Ectodermal cell (in vitro differentiated cells): ENCODE data around the gene NOG.

Experiments used
- H3K27ac ChIP-seq: 2 replicates; pipeline ENCODE4 v1.7.0; 2013; ENCODE audit warnings: mild to moderate bottlenecking, low read depth, low read length; ENCODE audit not compliant: insufficient read depth, poor library complexity, severe bottlenecking
- H3K27me3 ChIP-seq: 2 replicates; pipeline ENCODE4 v1.7.0; 2013; ENCODE audit warnings: mild to moderate bottlenecking, low read length; ENCODE audit not compliant: insufficient read depth, control insufficient read depth, poor library complexity, severe bottlenecking
- H3K36me3 ChIP-seq: one replicate; pipeline ENCODE4 v1.7.0; 2013; ENCODE audit warnings: low read length; ENCODE audit not compliant: control insufficient read depth, insufficient read depth
- H3K4me1 ChIP-seq: one replicate; pipeline ENCODE4 v1.7.0; 2013; ENCODE audit warnings: low read length; ENCODE audit not compliant: control insufficient read depth, insufficient read depth
- H3K4me3 ChIP-seq: 2 replicates; pipeline ENCODE4 v1.7.0; 2013; ENCODE audit warnings: low read depth, low read length, control low read depth; ENCODE audit not compliant: insufficient read depth
- H3K9me3 ChIP-seq: 2 replicates; pipeline ENCODE4 v1.7.0; 2013; ENCODE audit warnings: mild to moderate bottlenecking, low read length, moderate library complexity; ENCODE audit not compliant: control insufficient read depth
- WGBS, 2 experiments: methylation state at CpG; one replicate each; pipeline ENCODE4 v1.1.7; 2013; ENCODE audit warnings: missing lambda C conversion rate in 2 of 2; 5-methylcytosine and 5-hydroxymethylcytosine counted together

The NOG gene

GRCh38 chr17:56577843-56578204, 15.7 kb upstream of the NOG start:
- Histone ChIP-seq H3K4me1 (peaks cover 28% of the 10 kb centered on the region), H3K9me3 (no peaks in the 10 kb centered on the region), H3K27me3 (no peaks in the 10 kb centered on the region), H3K4me3 (no peak overlapping the region), H3K36me3 (no peaks in the 10 kb centered on the region), H3K27ac (peak overlapping the region; percentile 42)
- 36 to 37% methylated on average over 15 of the region's 15 CpGs for WGBS, 2 experiments

DNA sequence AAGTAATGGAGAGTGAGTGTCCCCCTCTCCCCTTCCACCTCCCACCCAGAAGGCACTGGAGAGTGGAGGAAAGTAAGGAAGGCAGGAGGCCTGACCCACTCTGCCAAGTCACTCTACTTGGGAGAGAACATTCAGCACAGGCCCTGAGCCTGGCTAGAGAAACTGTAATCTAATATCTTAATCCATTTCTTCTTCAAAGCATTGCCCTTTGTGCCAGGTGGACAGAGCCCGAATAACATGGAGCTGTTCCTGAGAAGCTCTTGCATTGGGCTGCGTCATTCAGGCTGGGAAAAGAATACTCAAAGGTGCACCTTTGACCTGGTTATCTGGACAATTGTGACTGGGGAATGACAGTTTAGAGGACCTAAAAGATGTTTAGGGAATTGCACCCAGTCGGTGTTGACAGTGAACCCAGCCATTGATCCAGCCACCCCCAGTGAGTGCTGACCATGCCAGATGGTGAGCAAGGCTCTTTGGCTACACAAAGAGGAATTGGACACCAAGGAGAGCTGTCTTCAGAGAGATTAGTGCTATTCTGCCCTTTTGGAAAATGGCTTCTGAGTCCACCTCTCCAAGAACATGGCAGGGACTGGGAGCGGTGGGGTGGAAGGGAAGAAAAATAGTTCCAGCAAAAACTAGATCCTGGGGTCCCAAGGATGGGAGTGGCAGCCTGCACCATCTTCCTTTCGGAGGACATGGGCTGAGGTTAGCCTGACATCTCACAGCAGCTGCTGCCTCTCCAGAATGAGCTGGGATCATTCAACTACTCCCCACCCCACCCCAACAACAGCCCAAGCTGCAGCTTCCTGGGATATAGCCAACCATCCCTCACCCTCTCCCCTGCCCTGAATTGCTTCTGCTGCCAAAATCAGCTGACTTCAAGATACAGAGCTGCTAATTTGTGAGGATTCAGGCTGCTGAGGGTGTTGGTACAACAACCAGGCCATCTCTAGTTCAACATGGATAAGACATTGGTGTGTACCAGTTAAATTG, 11.6 kb upstream of the NOG start:
- Histone ChIP-seq H3K27ac (no peak overlapping the region), H3K4me1 (peaks cover 35% of the 10 kb centered on the region), H3K4me3 (no peak overlapping the region), H3K27me3 (no peaks in the 10 kb centered on the region), H3K36me3 (no peaks in the 10 kb centered on the region), H3K9me3 (no peaks in the 10 kb centered on the region)
- WGBS, 2 experiments: 95 to 96% methylated on average over 5 of the region's 5 CpGs

DNA sequence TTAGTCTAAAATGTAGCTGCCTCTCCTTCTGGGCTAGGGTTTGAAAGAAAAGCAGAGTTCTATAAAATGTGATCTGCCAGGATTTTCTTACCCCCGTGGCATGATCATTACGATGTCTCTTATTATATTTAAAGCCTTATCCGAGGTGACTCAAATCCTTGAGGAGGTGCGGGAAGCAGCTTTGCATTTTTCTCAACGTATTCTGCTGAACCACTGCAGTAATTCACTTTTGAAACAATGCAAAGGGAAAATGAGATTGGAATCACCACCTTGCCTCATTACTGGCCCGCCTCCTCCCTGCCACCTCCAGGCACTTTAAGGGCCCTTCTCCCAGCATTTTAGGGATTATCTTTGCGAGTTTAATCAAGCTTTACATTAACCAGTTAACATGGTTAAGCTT, 9.7 kb upstream of the NOG start:
- H3K9me3 ChIP-seq: no peaks in the 10 kb centered on the region
- H3K27me3 ChIP-seq: no peaks in the 10 kb centered on the region
- peaks cover 17% of the 10 kb centered on the region for H3K4me1 ChIP-seq
- no peak overlapping the region for H3K27ac ChIP-seq
- H3K36me3 ChIP-seq: no peaks in the 10 kb centered on the region
- no peak overlapping the region for H3K4me3 ChIP-seq
- 79 to 83% methylated on average over 7 of the region's 7 CpGs for whole genome bisulfite sequencing, 2 experiments

DNA sequence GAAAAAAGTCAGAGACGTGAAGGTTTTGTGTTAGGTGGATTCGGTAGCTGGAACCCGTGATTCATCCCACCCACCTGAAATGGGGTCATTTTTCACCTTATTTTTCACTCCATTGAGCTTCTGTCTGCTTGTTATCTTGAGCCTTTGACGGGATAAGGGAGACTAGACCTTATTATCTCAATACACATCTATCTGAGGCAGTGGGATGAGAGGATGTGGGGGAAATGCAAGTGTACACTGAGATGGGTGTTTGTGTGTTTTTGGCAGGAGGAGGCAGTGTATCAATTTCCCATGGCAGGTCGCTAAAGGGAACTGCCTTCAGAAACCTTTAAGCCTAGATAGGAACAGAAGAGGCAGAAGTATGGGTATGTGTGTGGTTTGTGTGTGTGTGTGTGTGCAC, 6.2 kb upstream of the NOG start:
- 94 to 98% methylated on average over 4 to 5 of the region's 5 CpGs for whole genome bisulfite sequencing, 2 experiments
- Histone ChIP-seq H3K4me3 (no peak overlapping the region), H3K9me3 (no peaks in the 10 kb centered on the region), H3K27me3 (peaks cover 10% of the 10 kb centered on the region), H3K36me3 (no peaks in the 10 kb centered on the region), H3K27ac (no peak overlapping the region), H3K4me1 (peaks cover 18% of the 10 kb centered on the region)

DNA sequence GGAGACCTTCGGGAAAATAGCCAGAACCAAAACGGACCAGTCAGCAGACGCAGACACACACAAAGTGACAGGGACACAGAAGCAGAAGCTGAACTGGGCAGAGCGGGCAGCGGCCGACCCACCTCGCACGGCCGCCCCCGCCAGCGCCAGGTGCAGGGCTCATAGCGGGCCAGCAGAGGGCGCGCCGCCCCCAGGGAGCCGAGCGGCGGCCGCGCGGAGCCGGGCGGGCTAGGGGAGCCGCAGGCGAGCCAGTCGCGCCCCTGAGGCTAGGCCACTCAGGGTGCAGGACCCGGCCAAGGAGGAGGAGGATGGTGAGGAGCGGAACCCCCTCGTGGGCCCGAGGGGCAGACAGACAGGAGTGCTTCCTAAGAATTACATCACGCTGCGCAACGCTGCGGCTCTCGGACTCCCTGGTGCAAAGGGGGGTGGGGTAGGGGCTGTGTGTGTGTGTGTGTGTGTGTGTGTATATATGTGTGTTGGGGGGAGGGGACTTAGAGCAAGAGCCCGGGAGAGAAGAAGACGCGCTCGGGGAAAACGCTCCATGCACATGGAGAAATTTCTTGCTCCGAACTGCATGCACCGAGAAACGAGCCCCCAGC, 913 bp upstream of the NOG start:
- Histone ChIP-seq H3K27me3 (peaks cover 42% of the 10 kb centered on the region), H3K27ac (no peak overlapping the region), H3K36me3 (no peaks in the 10 kb centered on the region), H3K9me3 (no peaks in the 10 kb centered on the region), H3K4me3 (peak overlapping the region; percentile 78), H3K4me1 (peaks cover 6% of the 10 kb centered on the region)
- WGBS, 2 experiments: 0 to 1% methylated on average over 44 of the region's 44 CpGs

GRCh38 chr17:56593086-56593645, 333 bp upstream of the NOG start:
- no peaks in the 10 kb centered on the region for H3K36me3 ChIP-seq
- peak overlapping the region; percentile 28 for H3K27ac ChIP-seq
- H3K9me3 ChIP-seq: no peaks in the 10 kb centered on the region
- peaks cover 12% of the 10 kb centered on the region for H3K4me1 ChIP-seq
- H3K4me3 ChIP-seq: peak overlapping the region; percentile 78
- 0% methylated on average over 46 of the region's 46 CpGs for WGBS, 2 experiments
- peaks cover 47% of the 10 kb centered on the region for H3K27me3 ChIP-seq

DNA sequence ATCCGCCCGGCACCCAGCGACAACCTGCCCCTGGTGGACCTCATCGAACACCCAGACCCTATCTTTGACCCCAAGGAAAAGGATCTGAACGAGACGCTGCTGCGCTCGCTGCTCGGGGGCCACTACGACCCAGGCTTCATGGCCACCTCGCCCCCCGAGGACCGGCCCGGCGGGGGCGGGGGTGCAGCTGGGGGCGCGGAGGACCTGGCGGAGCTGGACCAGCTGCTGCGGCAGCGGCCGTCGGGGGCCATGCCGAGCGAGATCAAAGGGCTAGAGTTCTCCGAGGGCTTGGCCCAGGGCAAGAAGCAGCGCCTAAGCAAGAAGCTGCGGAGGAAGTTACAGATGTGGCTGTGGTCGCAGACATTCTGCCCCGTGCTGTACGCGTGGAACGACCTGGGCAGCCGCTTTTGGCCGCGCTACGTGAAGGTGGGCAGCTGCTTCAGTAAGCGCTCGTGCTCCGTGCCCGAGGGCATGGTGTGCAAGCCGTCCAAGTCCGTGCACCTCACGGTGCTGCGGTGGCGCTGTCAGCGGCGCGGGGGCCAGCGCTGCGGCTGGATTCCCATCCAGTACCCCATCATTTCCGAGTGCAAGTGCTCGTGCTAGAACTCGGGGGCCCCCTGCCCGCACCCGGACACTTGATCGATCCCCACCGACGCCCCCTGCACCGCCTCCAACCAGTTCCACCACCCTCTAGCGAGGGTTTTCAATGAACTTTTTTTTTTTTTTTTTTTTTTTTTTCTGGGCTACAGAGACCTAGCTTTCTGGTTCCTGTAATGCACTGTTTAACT, 1.0 kb downstream of the NOG start:
- H3K4me1 ChIP-seq: peaks cover 17% of the 10 kb centered on the region
- peak overlapping the region; percentile 78 for H3K4me3 ChIP-seq
- H3K9me3 ChIP-seq: no peaks in the 10 kb centered on the region
- WGBS, 2 experiments: 0 to 1% methylated on average over 60 to 61 of the region's 61 CpGs
- H3K36me3 ChIP-seq: no peaks in the 10 kb centered on the region
- peak overlapping the region; percentile 60 for H3K27ac ChIP-seq
- H3K27me3 ChIP-seq: peaks cover 50% of the 10 kb centered on the region

DNA sequence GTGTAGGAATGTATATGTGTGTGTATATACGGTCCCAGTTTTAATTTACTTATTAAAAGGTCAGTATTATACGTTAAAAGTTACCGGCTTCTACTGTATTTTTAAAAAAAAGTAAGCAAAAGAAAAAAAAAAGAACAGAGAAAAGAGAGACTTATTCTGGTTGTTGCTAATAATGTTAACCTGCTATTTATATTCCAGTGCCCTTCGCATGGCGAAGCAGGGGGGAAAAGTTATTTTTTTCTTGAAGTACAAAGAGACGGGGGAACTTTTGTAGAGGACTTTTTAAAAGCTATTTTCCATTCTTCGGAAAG, 1.6 kb downstream of the NOG start:
- Histone ChIP-seq H3K27me3 (peaks cover 50% of the 10 kb centered on the region), H3K9me3 (no peaks in the 10 kb centered on the region), H3K36me3 (no peaks in the 10 kb centered on the region), H3K27ac (peak overlapping the region; percentile 44), H3K4me3 (peak overlapping the region; percentile 78), H3K4me1 (peaks cover 17% of the 10 kb centered on the region)
- WGBS, 2 experiments: 7 to 15% methylated on average over 4 to 5 of the region's 7 CpGs

GRCh38 chr17:56595831-56596690, 2.6 kb downstream of the NOG start:
- H3K4me3 ChIP-seq: peak overlapping the region; percentile 78
- H3K9me3 ChIP-seq: no peaks in the 10 kb centered on the region
- H3K36me3 ChIP-seq: no peaks in the 10 kb centered on the region
- WGBS, 2 experiments: 0% methylated on average over 43 of the region's 43 CpGs
- peaks cover 50% of the 10 kb centered on the region for H3K27me3 ChIP-seq
- peaks cover 17% of the 10 kb centered on the region for H3K4me1 ChIP-seq
- H3K27ac ChIP-seq: peak overlapping the region; percentile 6
